AG04450 (cell line): ENCODE data around the gene CABLES1. TPM values are rescaled to one million over a fixed set of nuclear protein-coding genes. Genes with fewer than 3 reads are reported as not detected.

ENCODE experiments used
- CTCF ChIA-PET: fragments of 300-600, 350-600 bp; formaldehyde crosslinking; extraction: SDS; loops from one replicate; lab custom pipeline; 2022; ENCODE audit warnings: antibody characterized with exemption, inconsistent platforms; lab: Charles Lee
- POLR2A ChIA-PET: fragments of 350-600 bp; formaldehyde crosslinking; extraction: SDS; loops from one replicate; lab custom pipeline; 2021; ENCODE audit warnings: antibody characterized with exemption, inconsistent platforms; lab: Yijun Ruan, JAX
- DNase-seq: peaks from one replicate; pipeline ENCODE4 v3.0.0-alpha.2; 2011; ENCODE audit warnings: low read depth, low spot score
- H3K27ac ChIP-seq: one replicate; pipeline ENCODE4 v1.5.1; 2012; ENCODE audit warnings: low read depth, low read length, control low read depth
- H3K27me3 ChIP-seq: one replicate; pipeline ENCODE4 v1.6.0; 2012; ENCODE audit warnings: low read length; ENCODE audit not compliant: control insufficient read depth, insufficient read depth
- H3K4me3 ChIP-seq: 2 replicates; pipeline ENCODE4 v1.5.1; 2011; ENCODE audit warnings: mild to moderate bottlenecking, low read depth, low read length, control low read depth
- H3K9me3 ChIP-seq: 2 replicates; pipeline ENCODE4 v1.5.1; 2012; ENCODE audit warnings: low read length; ENCODE audit not compliant: control insufficient read depth, insufficient read depth
- CTCF ChIP-seq: IDR thresholded peaks from 2 replicates; pipeline ENCODE4 v1.5.1; 2011; ENCODE audit warnings: low read depth, low read length, control low read depth, inconsistent platforms
- polyA plus RNA-seq: library from polyadenylated mRNA; depleted of rRNA; stranded (reverse); fragments of >200 nt; gene quantifications from 2 replicates; pipeline ENCODE4 v1.2.3, GENCODE V29; 2011

The CABLES1 gene
- polyA plus RNA-seq, 1 experiment: 29.6 TPM

- CTCF ChIA-PET: no interaction called here
- DNase-seq: no peak
- no peak overlapping the region for H3K4me3 ChIP-seq
- POLR2A ChIA-PET: no interaction called here
- peaks cover 15% of the 10 kb centered on the region for H3K9me3 ChIP-seq
- H3K27me3 ChIP-seq: no peaks in the 10 kb centered on the region
- no peak overlapping the region for H3K27ac ChIP-seq
- no peak for TF ChIP-seq CTCF
Measured at GRCh38 chr18:23279931-23280330, 144.6 kb downstream of the CABLES1 start.

GRCh38 chr18:23280844-23281243 lies 145.6 kb downstream of the CABLES1 start:
- Histone ChIP-seq H3K9me3 (peaks cover 15% of the 10 kb centered on the region), H3K27me3 (no peaks in the 10 kb centered on the region), H3K4me3 (no peak overlapping the region), H3K27ac (no peak overlapping the region)
- ChIA-PET POLR2A (no interaction called here), CTCF (no interaction called here)
- DNase-seq: no peak
- no peak for TF ChIP-seq CTCF

GRCh38 chr18:23281626-23282436 lies 146.5 kb downstream of the CABLES1 start:
- H3K27me3 ChIP-seq: no peaks in the 10 kb centered on the region
- CTCF ChIA-PET: no interaction called here
- peaks cover 11% of the 10 kb centered on the region for H3K9me3 ChIP-seq
- DNase-seq: no peak
- H3K4me3 ChIP-seq: no peak overlapping the region
- no peak for TF ChIP-seq CTCF
- no peak overlapping the region for H3K27ac ChIP-seq
- POLR2A ChIA-PET: no interaction called here

- TF ChIP-seq CTCF: no peak
- DNase-seq: no peak
- POLR2A ChIA-PET: no interaction called here
- Histone ChIP-seq H3K4me3 (no peak overlapping the region), H3K9me3 (peaks cover 7% of the 10 kb centered on the region), H3K27me3 (no peaks in the 10 kb centered on the region), H3K27ac (no peak overlapping the region)
- CTCF ChIA-PET: no interaction called here
Measured at GRCh38 chr18:23282437-23282781, 147.1 kb downstream of the CABLES1 start.

GRCh38 chr18:23283916-23284430 lies 148.7 kb downstream of the CABLES1 start:
- no peak for DNase-seq
- no peaks in the 10 kb centered on the region; the same call in 1 of the 2 replicates for H3K9me3 ChIP-seq
- TF ChIP-seq CTCF: no peak
- ChIA-PET CTCF (no interaction called here), POLR2A (no interaction called here)
- H3K27ac ChIP-seq: no peak overlapping the region
- H3K27me3 ChIP-seq: no peaks in the 10 kb centered on the region
- no peak overlapping the region for H3K4me3 ChIP-seq
